ENCODE data around the gene CKAP2L. TPM values are rescaled to one million over a fixed set of nuclear protein-coding genes. Genes with fewer than 3 reads are reported as not detected.

The CKAP2L gene
- total RNA-seq = 1 to 10 TPM; 1.2 to 3.4 (median 1.2) TPM
- 1.1 TPM for total RNA-seq (2013)

GRCh38 chr2:112764071-112765044 lies at the start of gene CKAP2L:
Gene CKAP2L (minus strand): TSS chr2:112764609. CDS start chr2:112764598, 11 bp downstream.
- Mint-ChIP-seq H3K36me3 (no peaks in the 10 kb centered on the region), H3K4me1 (peaks cover 31 to 35% of the 10 kb centered on the region in 2 donors), H3K4me3 (peak within 1 kb of the TSS; percentile 98), H3K9me3 (no peaks in the 10 kb centered on the region), H3K27ac (peak within 1 kb of the TSS; percentile 85 to 92), H3K27me3 (ENCODE audit: low read depth in 2 of 2) (no peaks in the 10 kb centered on the region)
- TF ChIP-seq CTCF (IDR thresholded peaks at IDR 0.05) = no peak
- H3K36me3 ChIP-seq (ENCODE audit: control insufficient read depth, insufficient read depth, low read length) = no peaks in the 10 kb centered on the region
- peak within 1 kb of the TSS; percentile 53 for H3K4me3 ChIP-seq (ENCODE audit: low read length)
- no peaks in the 10 kb centered on the region for H3K9me3 ChIP-seq (ENCODE audit: control insufficient read depth, insufficient read depth, low read length)
- under 1% methylated on average over 79 of the region's 79 CpGs for WGBS (ENCODE audit: insufficient coverage)
- DNase-seq (peak; percentile 95 to 98), ATAC-seq (peak; percentile 98 to 100 (median 99))
- intact Hi-C loops (cut with micrococcal nuclease) = loop anchor here (1.0 kb wide), 1 partner anchor 30 kb away; no protein-coding TSS in a partner anchor
- peak within 1 kb of the TSS; percentile 26 for H3K27ac ChIP-seq (ENCODE audit: low read length)
- H3K4me1 ChIP-seq (ENCODE audit: control insufficient read depth, insufficient read depth, low read length) = peaks cover 17% of the 10 kb centered on the region
- no peaks in the 10 kb centered on the region for H3K27me3 ChIP-seq (ENCODE audit: control insufficient read depth, insufficient read depth, low read length)

- ATAC-seq (no peak), DNase-seq (no peak)
- no peak for TF ChIP-seq CTCF (IDR thresholded peaks at IDR 0.05)
- WGBS (ENCODE audit: insufficient coverage) = 96% methylated on average over 8 of the region's 10 CpGs
- Histone ChIP-seq H3K4me3 (ENCODE audit: low read length) (no peak overlapping the region), H3K27me3 (ENCODE audit: control insufficient read depth, insufficient read depth, low read length) (no peaks in the 10 kb centered on the region), H3K4me1 (ENCODE audit: control insufficient read depth, insufficient read depth, low read length) (peaks cover 9% of the 10 kb centered on the region), H3K9me3 (ENCODE audit: control insufficient read depth, insufficient read depth, low read length) (no peaks in the 10 kb centered on the region), H3K36me3 (ENCODE audit: control insufficient read depth, insufficient read depth, low read length) (no peaks in the 10 kb centered on the region), H3K27ac (ENCODE audit: low read length) (no peak overlapping the region)
- no peak overlapping the region for H3K27ac Mint-ChIP-seq
- H3K4me3 Mint-ChIP-seq = no peak overlapping the region
- H3K27me3 Mint-ChIP-seq (ENCODE audit: low read depth in 2 of 2) = no peaks in the 10 kb centered on the region
- H3K9me3 Mint-ChIP-seq = no peaks in the 10 kb centered on the region
- no peaks in the 10 kb centered on the region for H3K36me3 Mint-ChIP-seq
- intact Hi-C loops (cut with micrococcal nuclease) = no loop called here
- H3K4me1 Mint-ChIP-seq = peaks cover 6 to 18% of the 10 kb centered on the region in 2 donors
Observed at GRCh38 chr2:112813280-112813966, 49.0 kb upstream of the CKAP2L start.

- DNase-seq = no peak
- Mint-ChIP-seq H3K4me1 (peaks cover 6 to 18% of the 10 kb centered on the region in 2 donors), H3K36me3 (no peaks in the 10 kb centered on the region), H3K4me3 (no peak overlapping the region), H3K27me3 (ENCODE audit: low read depth in 2 of 2) (no peaks in the 10 kb centered on the region), H3K9me3 (no peaks in the 10 kb centered on the region), H3K27ac (peak overlapping the region in 1 of 2 donors; percentile 31)
- peaks cover 9% of the 10 kb centered on the region for H3K4me1 ChIP-seq (ENCODE audit: control insufficient read depth, insufficient read depth, low read length)
- intact Hi-C loops (cut with micrococcal nuclease) = no loop called here
- ATAC-seq = no peak
- no peak for TF ChIP-seq CTCF (IDR thresholded peaks at IDR 0.05)
- WGBS (ENCODE audit: insufficient coverage) = 78% methylated on average over 13 of the region's 14 CpGs
- no peaks in the 10 kb centered on the region for H3K36me3 ChIP-seq (ENCODE audit: control insufficient read depth, insufficient read depth, low read length)
- H3K27ac ChIP-seq (ENCODE audit: low read length) = no peak overlapping the region
- no peaks in the 10 kb centered on the region for H3K27me3 ChIP-seq (ENCODE audit: control insufficient read depth, insufficient read depth, low read length)
- H3K9me3 ChIP-seq (ENCODE audit: control insufficient read depth, insufficient read depth, low read length) = no peaks in the 10 kb centered on the region
- H3K4me3 ChIP-seq (ENCODE audit: low read length) = no peak overlapping the region
Observed at GRCh38 chr2:112812318-112813267, 48.2 kb upstream of the CKAP2L start.

All from natural killer cell (primary cell).